Measurements from ENCODE around the gene TRIM65. TPM values are rescaled to one million over a fixed set of nuclear protein-coding genes. Genes with fewer than 3 reads are reported as not detected.

The TRIM65 gene
- total and polyA plus RNA-seq, 10 of the 15 experiments (the other 5 are each of a cell fraction or from before 2014, with no cell fraction given), result 1.4 to 26.0 (median 10.8) TPM

GRCh38 chr17:75845058-75845711 is 51.6 kb downstream of the TRIM65 start:
- no peaks in the 10 kb centered on the region for H3K9me3 ChIP-seq (replicated peaks; ENCODE audit: control insufficient read depth, insufficient read depth, low read length)
- CTCF ChIA-PET, result interaction anchor here (0.6 to 8.7 kb wide), 16 partner anchors 8 to 92 kb away, joined by 3 to 117 read pairs (median 5); partner anchors contain the start of genes GALK1, TRIM47, TRIM65 and WBP2
- H3K4me1 ChIP-seq (ENCODE audit: control insufficient read depth, insufficient read depth, low read length), result peaks cover 14% of the 10 kb centered on the region
- H3K27me3 ChIP-seq (replicated peaks in 1 of 2; ENCODE audit: control insufficient read depth in 2 of 2, insufficient read depth in 2 of 2, low read length in 1 of 2), result no peaks in the 10 kb centered on the region
- FAIRE-seq (peak; percentile 95), ATAC-seq (peak; percentile 89), DNase-seq (ENCODE audit: low read depth, low spot score) (peak; percentile 81)
- peak overlapping the region; percentile 98; the same call in 1 of the 2 replicates for H3K9ac ChIP-seq (ENCODE audit: control insufficient read depth, insufficient read depth, low read length)
- WGBS (ENCODE audit: insufficient coverage, insufficient replicate concordance, low lambda C conversion rate, missing lambda C conversion rate), result 2% methylated on average over 21 of the region's 21 CpGs
- H3K4me2 ChIP-seq (ENCODE audit: control insufficient read depth, insufficient read depth), result peak overlapping the region; percentile 93
- POLR2A ChIA-PET, result interaction anchor here (0.5 to 4.5 kb wide), 24 partner anchors 9 to 510 kb away, joined by 3 to 42 read pairs (median 4); partner anchors contain the start of genes GALK1, RECQL5, TRIM65 and UNK
- peaks cover 18% of the 10 kb centered on the region for H3K79me2 ChIP-seq (ENCODE audit: control insufficient read depth, insufficient read depth, low read length)
- peak overlapping the region; percentile 66 for H2AFZ ChIP-seq (ENCODE audit: control insufficient read depth, low read depth, low read length)
- SMC1A ChIA-PET (ENCODE audit: uncharacterized antibody, unreplicated experiment), result interaction anchor here (0.7 to 3.2 kb wide), 10 partner anchors 9 to 83 kb away, joined by 3 to 18 read pairs (median 5); partner anchors contain the start of genes TRIM65, UNK and WBP2
- in situ Hi-C loops (cut with MboI) (no loop called here), intact Hi-C loops (cut with micrococcal nuclease; ENCODE audit: unreplicated experiment) (no loop called here)
- BruUV-seq (replicated peaks), result no TSS peak
- no peaks in the 10 kb centered on the region for H4K20me1 ChIP-seq (ENCODE audit: control insufficient read depth, insufficient read depth)
- H3K4me3 ChIP-seq, result peak overlapping the region; percentile 77; the same call in 1 of the 2 replicates
- RAD21 ChIA-PET (ENCODE audit: unreplicated experiment), result interaction anchor here (1.1 to 3.6 kb wide), 13 partner anchors 10 to 92 kb away, joined by 3 to 21 read pairs (median 6); partner anchors contain the start of genes GALK1, TRIM47, TRIM65 and UNK
- peaks cover 0 to 7% of the 10 kb centered on the region in 2 experiments; a peak in 3 of 4 replicates for H3K36me3 ChIP-seq (ENCODE audit: control insufficient read depth in 2 of 2, insufficient read depth in 2 of 2, low read length in 1 of 2)
- peak overlapping the region; percentile 93 for H3K27ac ChIP-seq (ENCODE audit: control insufficient read depth, insufficient read depth)
- TF ChIP-seq CEBPB (IDR thresholded peaks at IDR 0.05; ENCODE audit: borderline replicate concordance in 1 of 2, low read depth in 2 of 2, low read length in 2 of 2) (peak in 1 of 2 experiments; percentile 5; a peak in 1 of 4 replicates), HDGF (IDR thresholded peaks at IDR 0.05) (peak; percentile 98), ETV6 (conservative IDR thresholded peaks at IDR 0.05 in 1 of 2, IDR thresholded peaks at IDR 0.05 in 1 of 2; ENCODE audit: borderline replicate concordance in 1 of 2, low read depth in 1 of 2) (no peak), GATAD2B (conservative IDR thresholded peaks at IDR 0.05; ENCODE audit: low read depth) (peak; percentile 96), ZNF207 (IDR thresholded peaks at IDR 0.05; ENCODE audit: borderline replicate concordance) (peak; percentile 59; the same call in 1 of the 2 replicates), POLR2AphosphoS2 (IDR thresholded peaks at IDR 0.05; ENCODE audit: low read depth, low read length) (no peak; the same call in 1 of the 2 replicates), ZBTB4 (CRISPR knock-in tag; IDR thresholded peaks at IDR 0.05) (no peak), POLR2AphosphoS5 (IDR thresholded peaks at IDR 0.05; ENCODE audit: low read length) (peak; percentile 39; the same call in 1 of the 2 replicates), KLF5 (IDR thresholded peaks at IDR 0.05; ENCODE audit: partially characterized antibody) (peak; percentile 27), IKZF2 (IDR thresholded peaks at IDR 0.05) (peak; percentile 54 to 74; a peak in 3 of 4 replicates), ATF7 (IDR thresholded peaks at IDR 0.05; ENCODE audit: low read depth) (0 out of 2 replicates have a peak, but pooled peaks have one; percentile 11), MAX (IDR thresholded peaks at IDR 0.05; ENCODE audit: low read depth, low read length) (peak; percentile 53; the same call in 1 of the 2 replicates), TCF3 (IDR thresholded peaks at IDR 0.05; ENCODE audit: borderline replicate concordance, insufficient read depth, low read depth, low read length) (no peak), DPF2 (IDR thresholded peaks at IDR 0.05) (peak; percentile 58), HDAC6 (IDR thresholded peaks at IDR 0.05; ENCODE audit: unreplicated experiment) (no peak), RAD51 (IDR thresholded peaks at IDR 0.05) (peak; percentile 70), CHD1 (IDR thresholded peaks at IDR 0.05; ENCODE audit: low read depth, low read length) (no peak), FOXK2 (IDR thresholded peaks at IDR 0.05) (no peak), EP300 (IDR thresholded peaks at IDR 0.05; ENCODE audit: borderline replicate concordance in 1 of 2, control insufficient read depth in 1 of 2, low read depth in 2 of 2, low read length in 2 of 2) (0 out of 4 replicates have a peak, but pooled peaks of 1 of the 2 experiments have one; percentile 20), SP1 (IDR thresholded peaks at IDR 0.05; ENCODE audit: low read depth, low read length) (peak; percentile 7), CBX5 (IDR thresholded peaks at IDR 0.05; ENCODE audit: low read depth) (no peak)

Measured in GM12878 (cell line).